SK-N-SH (cell line): ENCODE results near the gene TMEM25.

Source experiments
- CTCF ChIP-seq: fragments of 200-600 bp; sonication (generic); IDR thresholded peaks from 2 replicates; pipeline ENCODE4 v1.6.1; 2017; ENCODE audit warnings: antibody characterized with exemption, mild to moderate bottlenecking, moderate library complexity
- TEAD4 ChIP-seq: IDR thresholded peaks from 2 replicates; pipeline ENCODE4 v1.4.0; 2012; ENCODE audit warnings: mild to moderate bottlenecking, borderline replicate concordance; ENCODE audit not compliant: insufficient read depth

DNA sequence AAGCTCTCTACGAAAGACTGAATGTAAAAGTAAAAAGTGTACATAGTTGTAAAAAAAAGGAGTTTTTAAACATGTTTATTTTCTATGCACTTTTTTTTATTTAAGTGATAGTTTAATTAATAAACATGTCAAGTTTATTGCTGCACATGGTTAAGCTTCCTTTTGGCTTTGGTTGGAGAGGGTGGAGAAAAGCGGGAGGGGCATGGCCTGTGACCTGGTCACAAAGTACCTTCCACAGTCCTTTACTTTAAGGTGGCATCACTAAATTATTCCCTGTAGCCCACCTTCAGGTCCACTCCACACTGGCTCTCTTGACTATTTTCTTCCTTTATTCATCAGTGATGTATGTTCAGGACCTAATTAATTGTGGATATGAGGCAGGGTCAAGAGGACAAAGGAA lies 4.3 kb upstream of the TMEM25 start:
- TF ChIP-seq CTCF (no peak), TEAD4 (no peak)
